Measurements from ENCODE around the gene POLD4. TPM values are rescaled to one million over a fixed set of nuclear protein-coding genes. Genes with fewer than 3 reads are reported as not detected.

The POLD4 gene
- total RNA-seq, 2 donors from 2014 or later: 82.1 to 103 TPM

- no peak for DNase-seq
- intact Hi-C loops (cut with DNase I): no loop called here
- H3K36me3 ChIP-seq (replicated peaks in 1 of 2; ENCODE audit: insufficient read depth in 1 of 2, low read depth in 2 of 2): peaks cover 8% of the 10 kb centered on the region in 2 donors
Observed at GRCh38 chr11:67393437-67393836, 40.1 kb upstream of the POLD4 start.

GRCh38 chr11:67392183-67392715, 38.9 kb upstream of the POLD4 start:
- ATAC-seq (peak; percentile 23), DNase-seq (peak in 2 of 4 donors; percentile 22 to 37)
- no peaks in the 10 kb centered on the region for H3K27me3 ChIP-seq
- H3K27ac ChIP-seq: peak overlapping the region; percentile 72 to 89 (median 82)
- TF ChIP-seq CTCF (IDR thresholded peaks at IDR 0.05) (no peak), POLR2A (IDR thresholded peaks at IDR 0.05) (no peak)
- no peaks in the 10 kb centered on the region for H3K36me3 ChIP-seq (replicated peaks in 1 of 2; ENCODE audit: insufficient read depth in 1 of 2, low read depth in 2 of 2)
- peak overlapping the region; percentile 93 to 94 for H3K4me3 ChIP-seq
- intact Hi-C loops (cut with DNase I): no loop called here
- H3K4me1 ChIP-seq: peaks cover 23% of the 10 kb centered on the region
- WGBS, 2 donors: 3 to 10% methylated on average over 20 to 31 of the region's 31 CpGs
- no peaks in the 10 kb centered on the region for H3K9me3 ChIP-seq

More at GRCh38 chr11:67393437-67393836, 40.1 kb upstream of the POLD4 start:
- no peak overlapping the region for H3K4me3 ChIP-seq
- WGBS, 2 donors: 89 to 90% methylated on average over 5 to 18 of the region's 18 CpGs
- H3K4me1 ChIP-seq: peaks cover 23% of the 10 kb centered on the region
- H3K27ac ChIP-seq: no peak overlapping the region
- no peak for ATAC-seq
- H3K9me3 ChIP-seq: no peaks in the 10 kb centered on the region
- no peak for TF ChIP-seq POLR2A (IDR thresholded peaks at IDR 0.05)
- no peak for TF ChIP-seq CTCF (IDR thresholded peaks at IDR 0.05)
- no peaks in the 10 kb centered on the region for H3K27me3 ChIP-seq

GRCh38 chr11:67391304-67392182, 38.2 kb upstream of the POLD4 start, which contains the start of gene RAD9A:
RAD9A (plus strand) TSS chr11:67391986; CDS start chr11:67392045, 59 bp downstream.
- peak; percentile 95 to 98 (median 96) for DNase-seq
- Histone ChIP-seq H3K4me1 (peaks cover 23% of the 10 kb centered on the region), H3K27ac (peak within 1 kb of the TSS; percentile 72 to 89 (median 82)), H3K9me3 (no peaks in the 10 kb centered on the region), H3K4me3 (peak within 1 kb of the TSS; percentile 93 to 94), H3K27me3 (no peaks in the 10 kb centered on the region), H3K36me3 (replicated peaks in 1 of 2; ENCODE audit: insufficient read depth in 1 of 2, low read depth in 2 of 2) (no peaks in the 10 kb centered on the region)
- TF ChIP-seq POLR2A (IDR thresholded peaks at IDR 0.05): peak; percentile 44 to 76 (median 74)
- peak in 1 of 7 experiments; percentile 27 for TF ChIP-seq CTCF (IDR thresholded peaks at IDR 0.05)
- intact Hi-C loops (cut with DNase I): no loop called here
- ATAC-seq: peak; percentile 78
- WGBS, 2 donors: 0% methylated on average over 12 to 75 of the region's 75 CpGs

GRCh38 chr11:67390947-67391303, 37.6 kb upstream of the POLD4 start:
- H3K4me3 ChIP-seq: peak overlapping the region; percentile 93 to 94
- peaks cover 23% of the 10 kb centered on the region for H3K4me1 ChIP-seq
- H3K27me3 ChIP-seq: no peaks in the 10 kb centered on the region
- no peak for TF ChIP-seq POLR2A (IDR thresholded peaks at IDR 0.05)
- no peak for TF ChIP-seq CTCF (IDR thresholded peaks at IDR 0.05)
- ATAC-seq (no peak), DNase-seq (no peak)
- WGBS, 2 donors: 11% methylated on average over 14 to 15 of the region's 15 CpGs
- H3K36me3 ChIP-seq (replicated peaks in 1 of 2; ENCODE audit: insufficient read depth in 1 of 2, low read depth in 2 of 2): no peaks in the 10 kb centered on the region
- H3K9me3 ChIP-seq: no peaks in the 10 kb centered on the region
- intact Hi-C loops (cut with DNase I): no loop called here
- H3K27ac ChIP-seq: peak overlapping the region in 3 of 4 donors; percentile 76 to 89 (median 87)
